Glomerular visceral epithelial cell (primary cell): ENCODE data around the gene FAM13A.
A peak's percentile ranks its signal among the peaks of the same experiment; 100 is the strongest.

ENCODE experiments used
- DNase-seq: peaks from one replicate; pipeline ENCODE4 v3.0.0-alpha.2; 2016; ENCODE audit errors: extremely low spot score

FAM13A gene

GRCh38 chr4:88843067-88843685, 213.8 kb downstream of the FAM13A start:
- DNase-seq, result no peak

- no peak for DNase-seq
These were observed 215.3 kb downstream of the FAM13A start for GRCh38 chr4:88841635-88842034.

GRCh38 chr4:88836216-88836615, 220.8 kb downstream of the FAM13A start:
- DNase-seq, result no peak

GRCh38 chr4:88831031-88831430, 226.0 kb downstream of the FAM13A start:
- no peak for DNase-seq

- DNase-seq, result no peak
These were observed 226.4 kb downstream of the FAM13A start for GRCh38 chr4:88830598-88830997.

- DNase-seq, result no peak
These were observed 228.0 kb downstream of the FAM13A start for GRCh38 chr4:88828842-88829571.

GRCh38 chr4:88827442-88827841, 229.5 kb downstream of the FAM13A start:
- no peak for DNase-seq

- DNase-seq, result no peak
These were observed 230.2 kb downstream of the FAM13A start for GRCh38 chr4:88826771-88827170.

GRCh38 chr4:88825931-88826330, 231.1 kb downstream of the FAM13A start:
- DNase-seq, result no peak

- DNase-seq, result peak; percentile 91
These were observed 233.7 kb downstream of the FAM13A start for GRCh38 chr4:88823058-88823919.

GRCh38 chr4:88822034-88822789, 234.8 kb downstream of the FAM13A start:
- no peak for DNase-seq

GRCh38 chr4:88821522-88821921, 235.5 kb downstream of the FAM13A start:
- DNase-seq, result no peak

GRCh38 chr4:88820698-88821415, 236.1 kb downstream of the FAM13A start:
- no peak for DNase-seq

- DNase-seq, result no peak
These were observed 236.9 kb downstream of the FAM13A start for GRCh38 chr4:88819818-88820697.

- peak; percentile 49 for DNase-seq
These were observed 238.1 kb downstream of the FAM13A start for GRCh38 chr4:88818631-88819470.

GRCh38 chr4:88817740-88818139, 239.2 kb downstream of the FAM13A start:
- no peak for DNase-seq

- DNase-seq, result no peak
These were observed 240.6 kb downstream of the FAM13A start for GRCh38 chr4:88816360-88816759.

- no peak for DNase-seq
These were observed 242.9 kb downstream of the FAM13A start for GRCh38 chr4:88814043-88814617.

GRCh38 chr4:88813013-88813412, 244.0 kb downstream of the FAM13A start:
- no peak for DNase-seq
